HCT116 (cell line): ENCODE results near the gene SORL1. TPM values are rescaled to one million over a fixed set of nuclear protein-coding genes. Genes with fewer than 3 reads are reported as not detected.

Experiments
- ATAC-seq: fragments of 200-7000 bp; cut with Tn5 transposase; 2 replicates; pipeline ENCODE4 v1.9.1; 2020; ENCODE audit warnings: mild to moderate bottlenecking, moderate library complexity
- BruUV-seq: library from RNA; stranded (reverse); fragments of 400-500 nt; replicated peaks from 2 replicates; lab custom pipeline; 2021; lab: Mats Ljungman, UMichigan
- CTCF ChIA-PET: fragments of 300-600 bp; sonication (Branson Sonifier 250); formaldehyde crosslinking; loops from one replicate; lab custom pipeline; 2021; ENCODE audit warnings: antibody characterized with exemption; lab: Charles Lee
- POLR2A ChIA-PET: fragments of 300-600, 350-600 bp; sonication (Branson Sonifier 250); formaldehyde crosslinking; loops from one replicate; lab custom pipeline; 2021; ENCODE audit warnings: antibody characterized with exemption; lab: Charles Lee
- RAD21 ChIA-PET, 2 experiments: fragments of 300-600 bp; sonication (Branson Sonifier 250); formaldehyde crosslinking; loops; one replicate each; lab custom pipeline; 2023; ENCODE audit warnings: low total read pairs in 2 of 2; ENCODE audit not compliant: uncharacterized antibody in 2 of 2, unreplicated experiment in 2 of 2, low non-redundant PET in 1 of 2; lab: Charles Lee
- DNase-seq: peaks from one replicate; pipeline ENCODE4 v3.0.0-alpha.2; 2010; ENCODE audit warnings: low read depth, low spot score
- H2AFZ ChIP-seq: fragments of 200-600 bp; shearing (Covaris generic), sonication (generic); 2 replicates; pipeline ENCODE4 v1.6.1; 2017; ENCODE audit warnings: low read depth, mixed run types, mixed read lengths, antibody characterized with exemption, low read length; ENCODE audit not compliant: poor library complexity, severe bottlenecking
- H3K27ac ChIP-seq: 2 replicates; pipeline ENCODE4 v1.5.1; 2012; ENCODE audit warnings: low read depth, low read length
- H3K27me3 ChIP-seq: fragments of 200-600 bp; sonication (generic); 2 replicates; pipeline ENCODE4 v1.6.1; 2016; ENCODE audit warnings: mixed run types, low read length, mixed read lengths; ENCODE audit not compliant: insufficient read depth
- H3K36me3 ChIP-seq, 2 experiments: fragments of 200-500 bp in 1 of 2; fragments of 200-600 bp in 1 of 2; sonication (Bioruptor generic) in 1 of 2; sonication (generic) in 1 of 2; 2 replicates each; pipeline versions ENCODE4 v1.5.1 to v1.6.1; 2014 to 2016; ENCODE audit warnings: low read length in 2 of 2, inconsistent platforms in 1 of 2, mixed read lengths in 1 of 2, mixed run types in 1 of 2; ENCODE audit not compliant: insufficient read depth in 2 of 2, control insufficient read depth in 1 of 2
- H3K4me1 ChIP-seq, 2 experiments: fragments of 200-600 bp in 1 of 2; sonication (generic) in 1 of 2; 2 replicates each; pipeline versions ENCODE4 v1.5.1 to v1.6.1; 2012 to 2017; ENCODE audit warnings: low read length in 2 of 2, inconsistent platforms in 1 of 2, mild to moderate bottlenecking in 1 of 2, mixed read lengths in 1 of 2, mixed run types in 1 of 2, moderate library complexity in 1 of 2; ENCODE audit not compliant: insufficient read depth in 2 of 2, control insufficient read depth in 1 of 2
- H3K4me2 ChIP-seq: fragments of 200-600 bp; sonication (generic); 2 replicates; pipeline ENCODE4 v1.6.1; 2017; ENCODE audit warnings: mixed run types, low read length, mixed read lengths
- H3K4me3 ChIP-seq, 2 experiments: fragments of 200-600 bp in 1 of 2; sonication (generic) in 1 of 2; replicated peaks in 1 of 2; 2 replicates each; pipeline ENCODE4 v1.5.1; 2011 to 2016; ENCODE audit warnings: low read length in 2 of 2, control low read depth in 1 of 2, low read depth in 1 of 2, mild to moderate bottlenecking in 1 of 2, mixed read lengths in 1 of 2, mixed run types in 1 of 2
- H3K79me2 ChIP-seq: fragments of 200-600 bp; sonication (generic); 2 replicates; pipeline ENCODE4 v1.6.1; 2017; ENCODE audit warnings: mild to moderate bottlenecking, mixed run types, low read length, moderate library complexity, mixed read lengths; ENCODE audit not compliant: insufficient read depth
- H3K9ac ChIP-seq: fragments of 200-600 bp; sonication (generic); 2 replicates; pipeline ENCODE4 v1.6.1; 2016; ENCODE audit warnings: low read length, mixed read lengths
- H3K9me2 ChIP-seq: fragments of 200-600 bp; sonication (generic), shearing (Covaris generic); 2 replicates; pipeline ENCODE4 v1.6.1; 2017; ENCODE audit warnings: mixed run types, mild to moderate bottlenecking, moderate library complexity; ENCODE audit not compliant: insufficient read depth
- H3K9me3 ChIP-seq, 2 experiments: fragments of 200-500 bp in 1 of 2; fragments of 200-600 bp in 1 of 2; sonication (Bioruptor generic) in 1 of 2; sonication (generic) in 1 of 2; 2 replicates each; pipeline ENCODE4 v1.6.1; 2014 to 2017; ENCODE audit warnings: low read length in 2 of 2, mixed read lengths in 2 of 2, inconsistent platforms in 1 of 2, low read depth in 1 of 2, mild to moderate bottlenecking in 1 of 2, mixed run types in 1 of 2, moderate library complexity in 1 of 2; ENCODE audit not compliant: control insufficient read depth in 1 of 2, insufficient read depth in 1 of 2
- H4K20me1 ChIP-seq: fragments of 200-600 bp; sonication (generic), shearing (Covaris generic); 2 replicates; pipeline ENCODE4 v1.6.1; 2017; ENCODE audit warnings: mixed run types, mild to moderate bottlenecking, moderate library complexity; ENCODE audit not compliant: insufficient read depth
- CBX3 ChIP-seq: IDR thresholded peaks from 2 replicates; pipeline ENCODE4 v1.6.1; 2012; ENCODE audit warnings: low read depth
- CEBPB ChIP-seq: IDR thresholded peaks from 2 replicates; pipeline ENCODE4 v1.6.1; 2012; ENCODE audit warnings: low read depth
- EGR1 ChIP-seq: IDR thresholded peaks from 2 replicates; pipeline ENCODE4 v1.6.1; 2012; ENCODE audit warnings: low read depth
- ELF1 ChIP-seq: IDR thresholded peaks from 2 replicates; pipeline ENCODE4 v1.6.1; 2012; ENCODE audit warnings: low read depth, borderline replicate concordance
- JUND ChIP-seq: IDR thresholded peaks from 2 replicates; pipeline ENCODE4 v1.6.1; 2012
- MAX ChIP-seq: IDR thresholded peaks from 2 replicates; pipeline ENCODE4 v1.6.1; 2012
- POLR2A ChIP-seq: IDR thresholded peaks from 2 replicates; pipeline ENCODE4 v1.7.0; 2011; ENCODE audit warnings: borderline replicate concordance; ENCODE audit not compliant: insufficient read depth, insufficient read length; ENCODE audit errors: extremely low read depth
- POLR2AphosphoS5 ChIP-seq: IDR thresholded peaks from 2 replicates; pipeline ENCODE4 v1.6.1; 2011; ENCODE audit warnings: mild to moderate bottlenecking, low read depth, low read length, moderate library complexity
- REST ChIP-seq: IDR thresholded peaks from 2 replicates; pipeline ENCODE4 v1.6.1; 2012; ENCODE audit warnings: low read depth
- SP1 ChIP-seq: IDR thresholded peaks from 2 replicates; pipeline ENCODE4 v1.6.1; 2012; ENCODE audit warnings: low read depth
- SRF ChIP-seq: IDR thresholded peaks from 2 replicates; pipeline ENCODE4 v1.6.1; 2012; ENCODE audit warnings: low read depth
- TCF7L2 ChIP-seq: IDR thresholded peaks from 2 replicates; pipeline ENCODE4 v1.7.0; 2011; ENCODE audit warnings: borderline replicate concordance, inconsistent platforms; ENCODE audit not compliant: insufficient read depth, insufficient read length; ENCODE audit errors: extremely low read depth
- ZBTB33 ChIP-seq: IDR thresholded peaks from 2 replicates; pipeline ENCODE4 v1.6.1; 2011; ENCODE audit warnings: mild to moderate bottlenecking, low read length, moderate library complexity; ENCODE audit not compliant: insufficient replicate concordance; ENCODE audit errors: extremely low read depth
- ZNF274 ChIP-seq: fragments of 200-500 bp; sonication (Bioruptor generic); IDR thresholded peaks from 2 replicates; pipeline ENCODE4 v1.6.1; 2014; ENCODE audit warnings: mild to moderate bottlenecking, low read depth, low read length, inconsistent platforms
- intact Hi-C: fragments of 100-400 bp; cut with micrococcal nuclease; formaldehyde crosslinking; loops from 2 replicates; pipeline ENCODE4 v1.10.0; 2022
- total RNA-seq: library from RNA; stranded (reverse); gene quantifications from one replicate; pipeline ENCODE4 v1.2.1, GENCODE V29; 2021; ENCODE audit not compliant: unreplicated experiment
- TF ChIP-seq, protein P1 (sequence below), 3 experiments: fragments of 200-600 bp in 1 of 3; sonication (generic) in 1 of 3; IDR thresholded peaks in 2 of 3; conservative IDR thresholded peaks in 1 of 3; 2 replicates each; pipeline ENCODE4 v1.5.1; 2012 to 2017; ENCODE audit warnings: low read depth in 2 of 3, low read length in 2 of 3, antibody characterized with exemption in 1 of 3, borderline replicate concordance in 1 of 3, control low read depth in 1 of 3, mild to moderate bottlenecking in 1 of 3, mixed read lengths in 1 of 3, mixed run types in 1 of 3, moderate library complexity in 1 of 3; ENCODE audit not compliant: insufficient read depth in 1 of 3
- TF ChIP-seq, protein P2 (sequence below): IDR thresholded peaks from 2 replicates; pipeline ENCODE4 v1.6.1; 2012

Gene SORL1
- total RNA-seq, 1 experiment from 2014 or later, result 17.4 TPM

GRCh38 chr11:121420398-121420797 lies 31.7 kb upstream of the SORL1 start:
- DNase-seq (no peak), ATAC-seq (no peak)
- Histone ChIP-seq H3K4me2 (no peak overlapping the region), H4K20me1 (no peaks in the 10 kb centered on the region), H3K9me3 (no peaks in the 10 kb centered on the region), H3K4me1 (peaks cover 7 to 8% of the 10 kb centered on the region in 2 experiments; a peak in 3 of 4 replicates), H3K9me2 (no peaks in the 10 kb centered on the region), H3K27me3 (no peaks in the 10 kb centered on the region), H3K36me3 (no peaks in the 10 kb centered on the region), H3K27ac (no peak overlapping the region), H3K9ac (no peak overlapping the region), H2AFZ (no peak overlapping the region), H3K4me3 (no peak overlapping the region), H3K79me2 (no peaks in the 10 kb centered on the region)
- ChIA-PET CTCF (no interaction called here), POLR2A (no interaction called here), RAD21 (no interaction called here)
- TF ChIP-seq REST, result no peak
- TF ChIP-seq ELF1, result no peak
- TF ChIP-seq ZBTB33, result no peak
- no peak for TF ChIP-seq SRF
- TF ChIP-seq ZNF274, result no peak
- TF ChIP-seq JUND, result no peak
- TF ChIP-seq CBX3, result no peak
- TF ChIP-seq, protein P1, sequence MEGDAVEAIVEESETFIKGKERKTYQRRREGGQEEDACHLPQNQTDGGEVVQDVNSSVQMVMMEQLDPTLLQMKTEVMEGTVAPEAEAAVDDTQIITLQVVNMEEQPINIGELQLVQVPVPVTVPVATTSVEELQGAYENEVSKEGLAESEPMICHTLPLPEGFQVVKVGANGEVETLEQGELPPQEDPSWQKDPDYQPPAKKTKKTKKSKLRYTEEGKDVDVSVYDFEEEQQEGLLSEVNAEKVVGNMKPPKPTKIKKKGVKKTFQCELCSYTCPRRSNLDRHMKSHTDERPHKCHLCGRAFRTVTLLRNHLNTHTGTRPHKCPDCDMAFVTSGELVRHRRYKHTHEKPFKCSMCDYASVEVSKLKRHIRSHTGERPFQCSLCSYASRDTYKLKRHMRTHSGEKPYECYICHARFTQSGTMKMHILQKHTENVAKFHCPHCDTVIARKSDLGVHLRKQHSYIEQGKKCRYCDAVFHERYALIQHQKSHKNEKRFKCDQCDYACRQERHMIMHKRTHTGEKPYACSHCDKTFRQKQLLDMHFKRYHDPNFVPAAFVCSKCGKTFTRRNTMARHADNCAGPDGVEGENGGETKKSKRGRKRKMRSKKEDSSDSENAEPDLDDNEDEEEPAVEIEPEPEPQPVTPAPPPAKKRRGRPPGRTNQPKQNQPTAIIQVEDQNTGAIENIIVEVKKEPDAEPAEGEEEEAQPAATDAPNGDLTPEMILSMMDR (IDR thresholded peaks at IDR 0.05 in 2 of 3, conservative IDR thresholded peaks at IDR 0.05 in 1 of 3; ENCODE audit: borderline replicate concordance in 1 of 3, insufficient read depth in 1 of 3, low read depth in 2 of 3, low read length in 2 of 3), result no peak
- TF ChIP-seq MAX, result no peak
- no peak for TF ChIP-seq POLR2A
- TF ChIP-seq, protein P2, sequence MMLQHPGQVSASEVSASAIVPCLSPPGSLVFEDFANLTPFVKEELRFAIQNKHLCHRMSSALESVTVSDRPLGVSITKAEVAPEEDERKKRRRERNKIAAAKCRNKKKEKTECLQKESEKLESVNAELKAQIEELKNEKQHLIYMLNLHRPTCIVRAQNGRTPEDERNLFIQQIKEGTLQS, result no peak
- no peak for TF ChIP-seq CEBPB
- TF ChIP-seq EGR1, result no peak
- no peak for TF ChIP-seq SP1
- no peak for TF ChIP-seq POLR2AphosphoS5
- TF ChIP-seq TCF7L2, result no peak
- intact Hi-C loops, result no loop called here
- no TSS peak for BruUV-seq
